ENCODE measurements around the gene KY. TPM values are rescaled to one million over a fixed set of nuclear protein-coding genes. Genes with fewer than 3 reads are reported as not detected.

The KY gene
- total and polyA plus RNA-seq, 7 experiments from 2014 or later: not detected

GRCh38 chr3:134672571-134672970 lies 21.7 kb upstream of the KY start:
- Mint-ChIP-seq H3K36me3 (peaks cover 0 to 15% (median 0%) of the 10 kb centered on the region in 5 donors), H3K4me1 (no peaks in the 10 kb centered on the region), H3K4me3 (no peak overlapping the region), H3K27ac (no peak overlapping the region), H3K9me3 (peaks cover 8 to 50% (median 27%) of the 10 kb centered on the region in 11 donors), H3K27me3 (peaks cover 0 to 20% (median 0%) of the 10 kb centered on the region in 5 donors)
- no peaks in the 10 kb centered on the region for H3K36me3 ChIP-seq (ENCODE audit: control insufficient read depth in 2 of 3, insufficient read depth in 3 of 3, low read length in 3 of 3)
- no peaks in the 10 kb centered on the region for H3K4me1 ChIP-seq (ENCODE audit: control insufficient read depth in 2 of 2, insufficient read depth in 2 of 2, low read length in 2 of 2)
- intact Hi-C loops (cut with micrococcal nuclease): no loop called here
- no peaks in the 10 kb centered on the region for H3K27me3 ChIP-seq (ENCODE audit: control insufficient read depth in 2 of 2, insufficient read depth in 2 of 2, low read length in 2 of 2)
- ATAC-seq: no peak
- ChIA-PET POLR2A (no interaction called here), CTCF (no interaction called here)
- H3K9me3 ChIP-seq (ENCODE audit: control insufficient read depth in 2 of 3, low read length in 3 of 3): peaks cover 0 to 20% (median 0%) of the 10 kb centered on the region in 3 experiments
- no peak for DNase-seq
- no peak overlapping the region for H3K4me3 ChIP-seq (ENCODE audit: low read length)
- no peak overlapping the region for H3K27ac ChIP-seq (ENCODE audit: low read depth, low read length)

- ATAC-seq (no peak), DNase-seq (no peak)
- Histone ChIP-seq H3K9me3 (ENCODE audit: control insufficient read depth in 2 of 3, low read length in 3 of 3) (peaks cover 0 to under 1% (median 0%) of the 10 kb centered on the region in 3 experiments), H3K4me1 (ENCODE audit: control insufficient read depth in 2 of 2, insufficient read depth in 2 of 2, low read length in 2 of 2) (no peaks in the 10 kb centered on the region), H3K4me3 (ENCODE audit: low read length) (no peak overlapping the region), H3K27me3 (ENCODE audit: control insufficient read depth in 2 of 2, insufficient read depth in 2 of 2, low read length in 2 of 2) (no peaks in the 10 kb centered on the region), H3K27ac (ENCODE audit: low read depth, low read length) (no peak overlapping the region), H3K36me3 (ENCODE audit: control insufficient read depth in 2 of 3, insufficient read depth in 3 of 3, low read length in 3 of 3) (no peaks in the 10 kb centered on the region)
- Mint-ChIP-seq H3K27ac (no peak overlapping the region), H3K27me3 (peaks cover 0 to 34% (median 5%) of the 10 kb centered on the region in 5 donors), H3K36me3 (peaks cover 0 to 5% (median 0%) of the 10 kb centered on the region in 5 donors), H3K9me3 (peaks cover 0 to 8% (median 5%) of the 10 kb centered on the region in 11 donors), H3K4me3 (no peak overlapping the region), H3K4me1 (no peaks in the 10 kb centered on the region)
- ChIA-PET CTCF (no interaction called here), POLR2A (no interaction called here)
- intact Hi-C loops (cut with micrococcal nuclease): no loop called here
Measured at GRCh38 chr3:134667956-134668355, 17.1 kb upstream of the KY start.

GRCh38 chr3:134667406-134667805 lies 16.6 kb upstream of the KY start:
- H3K4me3 Mint-ChIP-seq: no peak overlapping the region
- no peak overlapping the region for H3K27ac Mint-ChIP-seq
- H3K9me3 ChIP-seq (ENCODE audit: control insufficient read depth in 2 of 3, low read length in 3 of 3): no peaks in the 10 kb centered on the region
- DNase-seq (no peak), ATAC-seq (no peak)
- no peak overlapping the region for H3K27ac ChIP-seq (ENCODE audit: low read depth, low read length)
- peaks cover 0 to 5% (median 0%) of the 10 kb centered on the region in 11 donors for H3K9me3 Mint-ChIP-seq
- CTCF ChIA-PET: no interaction called here
- no peaks in the 10 kb centered on the region for H3K27me3 ChIP-seq (ENCODE audit: control insufficient read depth in 2 of 2, insufficient read depth in 2 of 2, low read length in 2 of 2)
- H3K27me3 Mint-ChIP-seq: peaks cover 0 to 29% (median 5%) of the 10 kb centered on the region in 5 donors
- H3K4me3 ChIP-seq (ENCODE audit: low read length): no peak overlapping the region
- H3K36me3 Mint-ChIP-seq: no peaks in the 10 kb centered on the region
- intact Hi-C loops (cut with micrococcal nuclease): no loop called here
- H3K4me1 Mint-ChIP-seq: no peaks in the 10 kb centered on the region
- H3K4me1 ChIP-seq (ENCODE audit: control insufficient read depth in 2 of 2, insufficient read depth in 2 of 2, low read length in 2 of 2): no peaks in the 10 kb centered on the region
- POLR2A ChIA-PET: no interaction called here
- H3K36me3 ChIP-seq (ENCODE audit: control insufficient read depth in 2 of 3, insufficient read depth in 3 of 3, low read length in 3 of 3): no peaks in the 10 kb centered on the region

GRCh38 chr3:134666885-134667284 lies 16.1 kb upstream of the KY start:
- POLR2A ChIA-PET: no interaction called here

GRCh38 chr3:134666466-134666865 lies 15.6 kb upstream of the KY start:
- no peak overlapping the region for H3K4me3 ChIP-seq (ENCODE audit: low read length)
- Mint-ChIP-seq H3K36me3 (no peaks in the 10 kb centered on the region), H3K27ac (no peak overlapping the region), H3K9me3 (peaks cover 0 to 6% (median 1%) of the 10 kb centered on the region in 11 donors), H3K27me3 (peaks cover 0 to 29% (median 5%) of the 10 kb centered on the region in 5 donors), H3K4me1 (no peaks in the 10 kb centered on the region), H3K4me3 (no peak overlapping the region)
- no peak for ATAC-seq
- H3K27ac ChIP-seq (ENCODE audit: low read depth, low read length): no peak overlapping the region
- no peaks in the 10 kb centered on the region for H3K27me3 ChIP-seq (ENCODE audit: control insufficient read depth in 2 of 2, insufficient read depth in 2 of 2, low read length in 2 of 2)
- H3K9me3 ChIP-seq (ENCODE audit: control insufficient read depth in 2 of 3, low read length in 3 of 3): no peaks in the 10 kb centered on the region
- intact Hi-C loops (cut with micrococcal nuclease): no loop called here
- CTCF ChIA-PET: no interaction called here
- no peak for DNase-seq
- POLR2A ChIA-PET: no interaction called here
- no peaks in the 10 kb centered on the region for H3K36me3 ChIP-seq (ENCODE audit: control insufficient read depth in 2 of 3, insufficient read depth in 3 of 3, low read length in 3 of 3)
- H3K4me1 ChIP-seq (ENCODE audit: control insufficient read depth in 2 of 2, insufficient read depth in 2 of 2, low read length in 2 of 2): no peaks in the 10 kb centered on the region

More at GRCh38 chr3:134666885-134667284, 16.1 kb upstream of the KY start:
- H3K27me3 Mint-ChIP-seq: peaks cover 0 to 29% (median 5%) of the 10 kb centered on the region in 5 donors
- no peaks in the 10 kb centered on the region for H3K9me3 ChIP-seq (ENCODE audit: control insufficient read depth in 2 of 3, low read length in 3 of 3)
- intact Hi-C loops (cut with micrococcal nuclease): no loop called here
- no peak for DNase-seq
- peaks cover 0 to 5% (median 0%) of the 10 kb centered on the region in 11 donors for H3K9me3 Mint-ChIP-seq
- H3K27ac Mint-ChIP-seq: no peak overlapping the region
- ATAC-seq: no peak
- H3K4me1 Mint-ChIP-seq: no peaks in the 10 kb centered on the region
- H3K27me3 ChIP-seq (ENCODE audit: control insufficient read depth in 2 of 2, insufficient read depth in 2 of 2, low read length in 2 of 2): no peaks in the 10 kb centered on the region
- H3K27ac ChIP-seq (ENCODE audit: low read depth, low read length): no peak overlapping the region
- H3K4me3 Mint-ChIP-seq: no peak overlapping the region
- H3K36me3 ChIP-seq (ENCODE audit: control insufficient read depth in 2 of 3, insufficient read depth in 3 of 3, low read length in 3 of 3): no peaks in the 10 kb centered on the region
- CTCF ChIA-PET: no interaction called here
- H3K4me3 ChIP-seq (ENCODE audit: low read length): no peak overlapping the region
- no peaks in the 10 kb centered on the region for H3K4me1 ChIP-seq (ENCODE audit: control insufficient read depth in 2 of 2, insufficient read depth in 2 of 2, low read length in 2 of 2)
- no peaks in the 10 kb centered on the region for H3K36me3 Mint-ChIP-seq

GRCh38 chr3:134666052-134666451 lies 15.2 kb upstream of the KY start:
- H3K27me3 ChIP-seq (ENCODE audit: control insufficient read depth in 2 of 2, insufficient read depth in 2 of 2, low read length in 2 of 2): no peaks in the 10 kb centered on the region
- ChIA-PET CTCF (no interaction called here), POLR2A (no interaction called here)
- no peaks in the 10 kb centered on the region for H3K4me1 ChIP-seq (ENCODE audit: control insufficient read depth in 2 of 2, insufficient read depth in 2 of 2, low read length in 2 of 2)
- H3K27ac Mint-ChIP-seq: no peak overlapping the region
- H3K4me3 ChIP-seq (ENCODE audit: low read length): no peak overlapping the region
- peaks cover 0 to 29% (median 5%) of the 10 kb centered on the region in 5 donors for H3K27me3 Mint-ChIP-seq
- H3K36me3 Mint-ChIP-seq: no peaks in the 10 kb centered on the region
- H3K27ac ChIP-seq (ENCODE audit: low read depth, low read length): no peak overlapping the region
- ATAC-seq (no peak), DNase-seq (no peak)
- intact Hi-C loops (cut with micrococcal nuclease): no loop called here
- H3K4me3 Mint-ChIP-seq: no peak overlapping the region
- H3K36me3 ChIP-seq (ENCODE audit: control insufficient read depth in 2 of 3, insufficient read depth in 3 of 3, low read length in 3 of 3): no peaks in the 10 kb centered on the region
- H3K9me3 ChIP-seq (ENCODE audit: control insufficient read depth in 2 of 3, low read length in 3 of 3): no peaks in the 10 kb centered on the region
- H3K4me1 Mint-ChIP-seq: no peaks in the 10 kb centered on the region
- H3K9me3 Mint-ChIP-seq: peaks cover 0 to 7% (median 3%) of the 10 kb centered on the region in 11 donors

GRCh38 chr3:134665243-134665642 lies 14.4 kb upstream of the KY start:
- intact Hi-C loops (cut with micrococcal nuclease): no loop called here
- H3K9me3 ChIP-seq (ENCODE audit: control insufficient read depth in 2 of 3, low read length in 3 of 3): no peaks in the 10 kb centered on the region
- no peaks in the 10 kb centered on the region for H3K36me3 Mint-ChIP-seq
- DNase-seq: no peak
- POLR2A ChIA-PET: no interaction called here
- H3K27ac ChIP-seq (ENCODE audit: low read depth, low read length): no peak overlapping the region
- H3K36me3 ChIP-seq (ENCODE audit: control insufficient read depth in 2 of 3, insufficient read depth in 3 of 3, low read length in 3 of 3): no peaks in the 10 kb centered on the region
- no peaks in the 10 kb centered on the region for H3K27me3 ChIP-seq (ENCODE audit: control insufficient read depth in 2 of 2, insufficient read depth in 2 of 2, low read length in 2 of 2)
- H3K4me1 Mint-ChIP-seq: no peaks in the 10 kb centered on the region
- H3K27ac Mint-ChIP-seq: no peak overlapping the region
- no peak overlapping the region for H3K4me3 Mint-ChIP-seq
- no peak for ATAC-seq
- no peak overlapping the region for H3K4me3 ChIP-seq (ENCODE audit: low read length)
- CTCF ChIA-PET: no interaction called here
- H3K27me3 Mint-ChIP-seq: peaks cover 0 to 29% (median 5%) of the 10 kb centered on the region in 5 donors
- H3K4me1 ChIP-seq (ENCODE audit: control insufficient read depth in 2 of 2, insufficient read depth in 2 of 2, low read length in 2 of 2): no peaks in the 10 kb centered on the region
- H3K9me3 Mint-ChIP-seq: peaks cover 0 to 7% (median 3%) of the 10 kb centered on the region in 11 donors
